HG02588 (cell line): ENCODE measurements around the gene BAZ1B.
"Not testable (repeated sequence)": the region's sequence is repeated elsewhere in the genome, so short reads cannot be mapped to it uniquely, and the experiment has no call there.

Experiments used
- ATAC-seq: cut with Tn5 transposase; IDR thresholded peaks from one replicate; pipeline ENCODE4 v1.9.1; 2021; ENCODE audit warnings: mild to moderate bottlenecking, moderate library complexity; ENCODE audit not compliant: unreplicated experiment

Gene BAZ1B

GRCh38 chr7:73448609-73449008, 73.5 kb downstream of the BAZ1B start:
- ATAC-seq: no peak

DNA sequence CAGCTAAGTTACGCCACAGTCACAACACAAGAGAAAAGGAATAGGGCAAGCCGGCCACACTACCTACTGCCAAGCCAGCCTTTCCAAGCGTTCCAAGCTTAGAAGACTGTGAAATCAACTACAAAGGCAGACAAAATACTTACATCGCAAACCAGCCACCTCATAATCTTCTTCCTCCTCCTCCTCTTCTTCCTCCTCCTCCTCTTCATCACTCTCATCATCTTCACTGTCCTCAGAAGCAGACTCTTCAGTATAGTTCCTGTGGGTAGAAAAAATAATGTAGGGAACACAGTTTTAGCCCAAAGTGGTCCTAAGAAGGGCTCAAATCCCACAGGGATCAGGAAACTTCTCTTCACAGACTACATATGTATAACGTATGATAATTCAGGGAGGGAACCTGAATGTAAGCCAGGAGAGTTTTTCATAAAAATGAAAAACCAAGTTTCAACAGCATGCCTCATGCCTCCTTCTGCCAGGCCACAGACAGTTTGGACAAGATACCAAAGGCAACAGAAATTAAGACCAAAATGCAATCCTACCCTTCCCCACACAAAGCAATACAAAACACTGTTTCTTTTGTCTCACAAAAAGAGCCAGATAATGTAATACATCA, 74.9 kb downstream of the BAZ1B start:
- no peak for ATAC-seq

GRCh38 chr7:73446682-73447081, 75.4 kb downstream of the BAZ1B start:
- ATAC-seq: no peak

GRCh38 chr7:73443548-73444255, 78.4 kb downstream of the BAZ1B start:
- ATAC-seq: no peak

- ATAC-seq: no peak
Observed at GRCh38 chr7:73442903-73443500, 79.1 kb downstream of the BAZ1B start.

- no peak for ATAC-seq
Observed at GRCh38 chr7:73442222-73442902, 79.7 kb downstream of the BAZ1B start.

- ATAC-seq: no peak
Observed at GRCh38 chr7:73439410-73439704, 82.7 kb downstream of the BAZ1B start.

- ATAC-seq: no peak
Observed at GRCh38 chr7:73438547-73439409, 83.3 kb downstream of the BAZ1B start.

- no peak for ATAC-seq
Observed at GRCh38 chr7:73437621-73438416, 84.3 kb downstream of the BAZ1B start.

DNA sequence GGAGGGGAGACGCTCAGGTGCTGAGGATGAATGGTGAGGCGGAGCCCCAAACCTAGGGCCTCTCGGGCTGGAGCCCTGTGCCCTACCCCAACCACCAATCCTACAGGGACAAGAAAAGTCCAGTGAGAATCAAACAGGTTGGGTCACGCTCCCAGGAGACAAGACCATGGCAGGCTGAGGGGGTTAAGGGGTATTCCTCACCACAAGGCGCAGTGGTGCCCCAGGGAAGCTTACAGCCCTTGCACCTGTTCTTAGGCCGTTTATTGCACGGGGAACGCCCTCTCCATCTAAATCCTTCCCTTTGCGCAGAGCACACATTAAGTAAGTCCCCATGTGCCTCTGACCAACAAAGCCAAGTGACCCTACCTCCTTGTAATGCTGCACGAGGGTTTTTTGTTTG, 85.0 kb downstream of the BAZ1B start:
- ATAC-seq: no peak

GRCh38 chr7:73436031-73436929, 85.8 kb downstream of the BAZ1B start:
- ATAC-seq: no peak

DNA sequence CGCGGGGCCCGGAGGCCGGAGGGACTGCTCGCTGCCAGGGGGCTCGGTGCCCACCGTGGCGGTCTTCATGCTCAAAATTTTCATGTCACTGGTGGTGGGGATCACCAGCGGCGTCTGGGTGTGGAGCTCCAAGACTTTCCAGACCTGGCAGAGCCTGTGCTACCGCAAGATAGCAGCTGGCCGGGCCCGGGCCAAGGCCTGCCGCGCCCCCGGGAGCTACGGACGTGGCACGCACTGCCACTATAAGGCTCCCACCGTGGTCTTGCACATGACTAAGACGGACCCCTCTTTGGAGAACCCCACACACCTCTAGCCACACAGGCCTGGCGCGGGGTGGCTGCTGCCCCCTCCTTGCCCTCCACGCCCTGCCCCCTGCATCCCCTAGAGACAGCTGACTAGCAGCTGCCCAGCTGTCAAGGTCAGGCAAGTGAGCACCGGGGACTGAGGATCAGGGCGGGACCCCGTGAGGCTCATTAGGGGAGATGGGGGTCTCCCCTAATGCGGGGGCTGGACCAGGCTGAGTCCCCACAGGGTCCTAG, 86.6 kb downstream of the BAZ1B start:
- no peak for ATAC-seq

DNA sequence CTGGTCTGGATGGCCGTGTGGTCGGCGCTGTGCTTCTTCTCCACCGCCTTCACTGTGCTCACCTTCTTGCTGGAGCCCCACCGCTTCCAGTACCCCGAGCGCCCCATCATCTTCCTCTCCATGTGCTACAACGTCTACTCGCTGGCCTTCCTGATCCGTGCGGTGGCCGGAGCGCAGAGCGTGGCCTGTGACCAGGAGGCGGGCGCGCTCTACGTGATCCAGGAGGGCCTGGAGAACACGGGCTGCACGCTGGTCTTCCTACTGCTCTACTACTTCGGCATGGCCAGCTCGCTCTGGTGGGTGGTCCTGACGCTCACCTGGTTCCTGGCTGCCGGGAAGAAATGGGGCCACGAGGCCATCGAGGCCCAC, 87.4 kb downstream of the BAZ1B start:
- no peak for ATAC-seq

GRCh38 chr7:73433924-73434700, 88.0 kb downstream of the BAZ1B start:
- ATAC-seq: peak; percentile 16

DNA sequence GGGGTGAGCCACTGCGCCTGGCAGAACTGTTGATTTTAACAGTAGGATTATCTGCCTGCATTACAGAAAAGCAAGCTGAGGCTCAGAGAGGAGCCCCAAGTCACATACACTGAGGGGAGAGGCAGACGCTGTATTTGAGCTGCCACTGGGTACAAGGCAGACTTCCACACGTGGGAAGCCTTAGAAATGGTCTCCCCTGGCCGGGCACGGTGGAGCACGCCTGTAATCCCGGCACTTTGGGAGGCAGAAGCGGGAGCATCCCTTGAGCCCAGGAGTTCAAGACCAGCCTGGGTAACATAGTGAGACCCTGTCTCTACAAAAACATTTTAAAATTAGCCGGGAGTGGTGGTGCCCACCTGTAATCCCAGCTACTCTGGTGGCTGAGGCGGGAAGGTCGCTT, 89.4 kb downstream of the BAZ1B start:
- ATAC-seq: no peak

DNA sequence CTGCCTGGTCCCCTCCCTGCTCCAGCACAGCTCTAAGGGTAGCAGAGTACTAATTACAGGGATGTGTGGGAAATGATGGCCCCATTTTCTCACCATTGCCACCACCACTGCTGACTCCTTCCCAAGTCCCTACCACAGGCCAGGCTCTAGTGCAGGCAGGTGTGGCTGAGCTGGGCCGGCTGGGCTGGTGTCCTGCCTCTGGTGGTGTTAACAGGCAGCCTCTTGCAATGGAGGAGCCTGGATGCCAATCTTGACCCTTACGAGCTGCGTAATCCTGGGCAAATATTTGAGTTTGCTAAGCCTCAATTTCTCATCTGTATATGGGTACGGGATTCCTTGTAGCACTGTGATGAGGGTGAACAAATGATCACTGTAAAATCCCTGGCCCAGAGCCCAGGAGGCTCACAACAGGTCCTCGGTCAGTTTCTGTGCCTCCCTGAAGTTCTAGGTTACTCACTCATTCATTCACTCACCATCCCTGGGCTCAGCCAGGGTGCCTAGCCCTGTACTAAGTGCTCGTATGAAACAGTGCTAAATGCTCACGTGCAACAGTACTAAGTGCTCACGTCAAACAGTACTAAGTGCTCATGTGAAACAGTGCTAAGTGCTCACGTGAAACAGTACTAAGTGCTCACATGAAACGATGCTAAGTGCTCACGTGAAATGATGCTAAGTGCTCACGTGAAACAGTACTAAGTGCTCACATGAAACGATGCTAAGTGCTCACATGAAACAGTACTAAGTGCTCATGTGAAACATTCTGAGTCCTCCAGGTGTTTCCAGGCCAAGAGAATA, 90.9 kb downstream of the BAZ1B start:
- ATAC-seq: no peak

- not testable (repeated sequence) for ATAC-seq
Observed at GRCh38 chr7:73430540-73430939, 91.6 kb downstream of the BAZ1B start.
